GM21360 (cell line): ENCODE data around the gene EHMT2.
"Not testable (repeated sequence)": the region's sequence is repeated elsewhere in the genome, so short reads cannot be mapped to it uniquely, and the experiment has no call there.

ENCODE experiments used
- ATAC-seq: cut with Tn5 transposase; IDR thresholded peaks from one replicate; pipeline ENCODE4 v1.9.1; 2021; ENCODE audit warnings: mild to moderate bottlenecking, moderate library complexity; ENCODE audit not compliant: unreplicated experiment

The EHMT2 gene

DNA sequence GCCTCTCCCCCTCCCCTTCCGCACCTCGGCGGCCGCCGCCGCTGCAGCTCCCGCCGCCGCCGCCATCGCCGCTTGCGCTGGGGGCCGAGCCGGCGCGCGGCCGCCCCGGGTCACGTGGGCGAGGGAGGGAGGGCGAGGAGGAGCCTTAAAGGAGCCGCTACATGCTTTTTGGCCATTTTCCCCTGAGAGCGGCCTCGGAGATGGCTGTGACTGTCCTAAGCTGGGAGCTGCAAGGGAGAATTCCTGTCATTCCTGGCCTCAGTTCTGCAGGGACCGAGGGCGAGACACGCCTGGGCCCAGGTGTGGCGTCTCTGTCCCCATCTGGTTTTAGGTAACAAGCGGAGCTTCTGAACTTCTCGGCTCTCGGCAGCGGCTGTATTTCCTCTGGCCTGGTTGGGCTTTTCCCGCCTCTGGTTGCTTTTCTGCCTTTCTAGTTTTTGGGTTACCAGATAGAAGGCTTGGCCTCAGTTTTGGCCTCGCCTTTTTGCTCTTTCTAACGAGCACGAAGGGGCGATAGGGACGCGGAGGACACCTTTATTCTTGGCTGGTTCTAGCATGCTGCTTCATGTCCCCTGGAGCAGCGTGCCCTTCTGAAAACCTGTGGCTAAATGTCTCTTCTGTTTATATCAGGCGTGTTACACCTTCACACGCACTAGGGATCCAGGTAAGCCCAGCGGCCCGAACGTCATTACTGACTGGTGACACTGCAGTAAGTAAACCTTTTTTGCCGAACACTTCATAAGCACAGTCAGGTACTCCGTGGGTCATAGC is at the start of gene EHMT2:
EHMT2 (minus strand) TSS at position 87 of the 771 bp plus-strand sequence; CDS start at position 66, 21 bp downstream.
- no peak for ATAC-seq

DNA sequence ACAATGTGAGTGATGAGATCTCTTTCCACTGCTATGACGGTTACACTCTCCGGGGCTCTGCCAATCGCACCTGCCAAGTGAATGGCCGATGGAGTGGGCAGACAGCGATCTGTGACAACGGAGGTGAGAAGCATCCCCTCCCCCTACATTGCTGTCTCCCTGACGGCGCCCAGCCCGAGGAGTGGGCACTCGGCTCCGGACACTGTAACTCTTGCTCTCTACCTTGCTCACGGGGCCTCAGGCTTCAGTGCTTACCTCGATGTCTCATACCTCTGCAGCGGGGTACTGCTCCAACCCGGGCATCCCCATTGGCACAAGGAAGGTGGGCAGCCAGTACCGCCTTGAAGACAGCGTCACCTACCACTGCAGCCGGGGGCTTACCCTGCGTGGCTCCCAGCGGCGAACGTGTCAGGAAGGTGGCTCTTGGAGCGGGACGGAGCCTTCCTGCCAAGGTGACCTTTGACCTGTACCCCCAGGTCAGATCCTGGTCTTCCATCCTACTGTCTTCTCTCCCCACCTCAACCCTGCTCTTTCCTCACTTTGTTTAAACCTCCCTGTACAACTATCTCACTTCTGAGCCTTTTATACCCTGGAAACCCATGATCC is 49.7 kb upstream of the EHMT2 start:
- no peak for ATAC-seq

DNA sequence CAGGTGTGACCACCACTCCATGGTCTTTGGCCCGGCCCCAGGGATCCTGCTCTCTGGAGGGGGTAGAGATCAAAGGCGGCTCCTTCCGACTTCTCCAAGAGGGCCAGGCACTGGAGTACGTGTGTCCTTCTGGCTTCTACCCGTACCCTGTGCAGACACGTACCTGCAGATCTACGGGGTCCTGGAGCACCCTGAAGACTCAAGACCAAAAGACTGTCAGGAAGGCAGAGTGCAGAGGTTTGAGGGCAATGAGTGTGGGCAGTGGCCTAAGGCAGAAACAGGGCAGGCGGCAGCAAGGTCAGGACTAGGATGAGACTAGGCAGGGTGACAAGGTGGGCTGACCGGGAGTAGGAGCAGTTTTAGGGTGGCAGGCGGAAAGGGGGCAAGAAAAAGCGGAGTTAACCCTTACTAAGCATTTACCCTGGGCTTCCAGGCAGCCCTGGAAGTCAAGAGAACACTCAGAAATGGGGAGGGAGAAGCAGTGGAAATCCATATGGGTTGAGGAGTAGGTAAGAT is 48.9 kb upstream of the EHMT2 start:
- no peak for ATAC-seq

DNA sequence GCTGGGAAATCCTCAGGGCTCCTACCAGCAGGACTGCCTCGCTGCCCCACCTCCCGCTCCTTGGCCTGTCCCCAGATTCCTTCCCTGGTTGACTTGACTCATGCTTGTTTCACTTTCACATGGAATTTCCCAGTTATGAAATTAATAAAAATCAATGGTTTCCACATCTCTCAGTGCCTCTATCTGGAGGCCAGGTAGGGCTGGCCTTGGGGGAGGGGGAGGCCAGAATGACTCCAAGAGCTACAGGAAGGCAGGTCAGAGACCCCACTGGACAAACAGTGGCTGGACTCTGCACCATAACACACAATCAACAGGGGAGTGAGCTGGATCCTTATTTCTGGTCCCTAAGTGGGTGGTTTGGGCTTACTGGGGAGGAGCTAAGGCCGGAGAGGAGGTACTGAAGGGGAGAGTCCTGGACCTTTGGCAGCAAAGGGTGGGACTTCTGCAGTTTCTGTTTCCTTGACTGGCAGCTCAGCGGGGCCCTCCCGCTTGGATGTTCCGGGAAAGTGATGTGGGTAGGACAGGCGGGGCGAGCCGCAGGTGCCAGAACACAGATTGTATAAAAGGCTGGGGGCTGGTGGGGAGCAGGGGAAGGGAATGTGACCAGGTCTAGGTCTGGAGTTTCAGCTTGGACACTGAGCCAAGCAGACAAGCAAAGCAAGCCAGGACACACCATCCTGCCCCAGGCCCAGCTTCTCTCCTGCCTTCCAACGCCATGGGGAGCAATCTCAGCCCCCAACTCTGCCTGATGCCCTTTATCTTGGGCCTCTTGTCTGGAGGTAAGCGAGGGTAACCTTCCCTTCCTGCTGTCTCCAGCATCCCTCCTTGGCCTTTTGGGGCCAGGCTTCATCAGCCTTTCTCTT is 48.2 kb upstream of the EHMT2 start, which contains the start of gene CFB:
CFB (plus strand) TSS at position 589 of the 863 bp plus-strand sequence; CDS start at position 716, 127 bp downstream.
- ATAC-seq = no peak

DNA sequence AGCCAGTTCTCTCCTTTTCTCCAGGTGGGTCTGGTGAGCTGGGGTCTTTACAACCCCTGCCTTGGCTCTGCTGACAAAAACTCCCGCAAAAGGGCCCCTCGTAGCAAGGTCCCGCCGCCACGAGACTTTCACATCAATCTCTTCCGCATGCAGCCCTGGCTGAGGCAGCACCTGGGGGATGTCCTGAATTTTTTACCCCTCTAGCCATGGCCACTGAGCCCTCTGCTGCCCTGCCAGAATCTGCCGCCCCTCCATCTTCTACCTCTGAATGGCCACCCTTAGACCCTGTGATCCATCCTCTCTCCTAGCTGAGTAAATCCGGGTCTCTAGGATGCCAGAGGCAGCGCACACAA is 47.6 kb upstream of the EHMT2 start:
- no peak for ATAC-seq

DNA sequence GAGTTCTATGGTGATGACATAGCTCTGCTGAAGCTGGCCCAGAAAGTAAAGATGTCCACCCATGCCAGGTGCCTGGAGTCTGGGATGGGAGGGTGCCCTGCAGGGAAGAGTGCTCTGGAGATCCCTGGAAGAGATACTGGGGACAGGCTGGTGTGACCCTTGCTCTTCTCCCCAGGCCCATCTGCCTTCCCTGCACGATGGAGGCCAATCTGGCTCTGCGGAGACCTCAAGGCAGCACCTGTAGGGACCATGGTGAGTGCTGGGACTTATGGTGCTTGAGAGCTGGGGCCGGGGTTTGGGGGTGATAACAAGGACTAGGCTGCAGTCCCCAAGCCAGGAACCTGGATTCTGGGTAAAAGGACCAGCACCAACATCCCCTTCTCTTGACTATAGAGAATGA is 46.2 kb upstream of the EHMT2 start:
- ATAC-seq = no peak

DNA sequence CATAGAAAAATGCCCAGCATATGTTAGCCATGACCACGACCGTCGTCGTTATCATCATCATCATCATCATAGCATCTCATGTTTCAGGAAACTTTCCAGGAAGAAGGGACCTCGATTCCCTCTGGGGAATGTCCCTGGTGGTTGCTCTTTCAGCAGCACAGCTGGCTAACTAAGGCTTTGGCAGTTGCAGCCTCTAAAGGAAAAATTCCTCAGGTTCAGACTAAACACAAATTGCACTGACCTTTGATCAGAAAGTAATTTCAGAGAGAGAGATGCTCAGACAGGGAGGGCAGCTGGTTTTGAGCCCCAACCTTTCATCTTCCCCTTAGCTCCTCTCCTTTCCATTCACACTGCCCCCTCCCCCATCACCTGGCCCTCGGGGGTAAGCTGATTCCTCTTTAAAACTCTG is 42.8 kb upstream of the EHMT2 start:
- no peak for ATAC-seq

DNA sequence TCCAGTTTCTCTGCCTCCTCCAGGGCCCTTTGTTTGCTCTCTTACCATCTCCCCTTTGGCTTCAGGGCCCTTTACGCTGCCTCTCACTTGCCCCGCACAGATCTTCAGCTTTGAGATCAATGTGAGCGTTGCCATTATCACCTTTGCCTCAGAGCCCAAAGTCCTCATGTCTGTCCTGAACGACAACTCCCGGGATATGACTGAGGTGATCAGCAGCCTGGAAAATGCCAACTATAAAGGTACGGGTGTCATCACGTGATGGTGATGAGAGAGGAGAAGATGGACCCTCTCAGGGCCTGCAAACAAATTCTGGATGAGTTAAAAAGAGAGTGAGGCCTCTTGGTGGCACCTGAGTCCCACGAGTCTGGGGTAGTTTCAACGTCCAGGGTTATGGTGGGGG is 38.3 kb upstream of the EHMT2 start:
- no peak for ATAC-seq

DNA sequence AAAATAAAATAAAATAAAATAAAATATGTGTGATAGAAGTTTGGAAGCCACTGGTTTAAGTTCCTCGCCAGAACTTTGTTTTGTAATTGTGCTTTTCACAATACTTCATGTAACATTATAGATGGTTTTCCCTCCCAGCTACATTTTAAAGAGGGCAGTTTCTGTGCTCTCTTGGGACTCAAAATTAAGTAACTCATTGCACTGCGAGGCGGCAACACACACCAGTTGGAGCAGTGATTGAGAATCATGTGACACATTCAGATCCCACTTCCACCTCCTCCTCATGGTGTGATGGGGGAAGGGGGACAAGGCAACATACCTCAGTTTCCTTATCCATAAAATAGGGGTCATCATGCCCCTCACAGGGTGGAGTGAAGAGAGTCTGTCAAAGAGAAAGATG is 37.5 kb upstream of the EHMT2 start:
- no peak for ATAC-seq

DNA sequence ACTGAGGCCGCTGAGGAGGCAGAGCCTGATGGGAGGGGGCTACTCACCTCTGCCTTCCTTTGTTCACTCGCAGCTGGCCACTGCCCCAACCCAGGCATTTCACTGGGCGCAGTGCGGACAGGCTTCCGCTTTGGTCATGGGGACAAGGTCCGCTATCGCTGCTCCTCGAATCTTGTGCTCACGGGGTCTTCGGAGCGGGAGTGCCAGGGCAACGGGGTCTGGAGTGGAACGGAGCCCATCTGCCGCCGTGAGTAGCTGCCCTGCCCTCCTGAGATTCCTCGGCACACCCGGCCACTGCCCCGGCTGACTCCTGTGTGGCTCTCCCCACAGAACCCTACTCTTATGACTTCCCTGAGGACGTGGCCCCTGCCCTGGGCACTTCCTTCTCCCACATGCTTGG is 36.0 kb upstream of the EHMT2 start:
- no peak for ATAC-seq

DNA sequence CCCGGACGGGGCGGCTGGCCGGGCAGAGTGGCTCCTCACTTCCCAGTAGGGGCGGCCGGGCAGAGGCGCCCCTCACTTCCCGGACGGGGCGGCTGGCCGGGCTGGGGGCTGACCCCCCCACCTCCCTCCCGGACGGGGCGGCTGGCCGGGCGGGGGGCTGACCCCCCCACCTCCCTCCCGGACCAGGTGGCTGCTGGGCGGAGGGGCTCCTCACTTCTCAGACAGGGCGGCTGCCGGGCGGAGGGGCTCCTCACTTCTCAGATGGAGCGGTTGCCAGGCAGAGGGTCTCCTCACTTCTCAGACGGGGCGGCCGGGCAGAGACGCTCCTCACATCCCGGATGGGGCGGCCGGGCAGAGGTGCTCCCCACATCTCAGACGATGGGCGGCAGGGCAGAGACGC is 34.6 kb upstream of the EHMT2 start:
- ATAC-seq = not testable (repeated sequence)

DNA sequence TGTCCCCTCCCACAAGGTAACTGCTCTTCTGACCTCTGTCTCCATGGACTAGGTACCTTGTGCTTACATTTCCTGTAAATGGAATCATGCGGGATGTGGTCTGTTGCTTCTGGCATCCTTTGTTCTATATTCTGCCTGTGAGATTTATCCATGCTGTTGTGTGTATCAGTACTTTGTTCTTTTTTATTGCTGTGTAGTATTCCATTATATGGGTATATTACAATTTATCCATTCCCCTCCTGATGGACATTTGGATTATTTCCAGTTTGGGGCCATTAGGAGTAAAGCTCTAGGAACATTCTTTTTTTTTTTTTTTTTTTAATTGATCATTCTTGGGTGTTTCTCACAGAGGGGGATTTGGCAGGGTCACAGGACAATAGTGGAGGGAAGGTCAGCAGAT is 33.5 kb upstream of the EHMT2 start:
- ATAC-seq = no peak

DNA sequence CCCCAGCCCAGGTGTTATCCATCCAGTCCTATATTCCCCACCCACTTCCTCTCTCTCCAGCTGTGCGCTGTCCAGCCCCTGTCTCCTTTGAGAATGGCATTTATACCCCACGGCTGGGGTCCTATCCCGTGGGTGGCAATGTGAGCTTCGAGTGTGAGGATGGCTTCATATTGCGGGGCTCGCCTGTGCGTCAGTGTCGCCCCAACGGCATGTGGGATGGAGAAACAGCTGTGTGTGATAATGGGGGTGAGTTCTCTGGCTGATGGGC is 31.1 kb upstream of the EHMT2 start:
- ATAC-seq = no peak

DNA sequence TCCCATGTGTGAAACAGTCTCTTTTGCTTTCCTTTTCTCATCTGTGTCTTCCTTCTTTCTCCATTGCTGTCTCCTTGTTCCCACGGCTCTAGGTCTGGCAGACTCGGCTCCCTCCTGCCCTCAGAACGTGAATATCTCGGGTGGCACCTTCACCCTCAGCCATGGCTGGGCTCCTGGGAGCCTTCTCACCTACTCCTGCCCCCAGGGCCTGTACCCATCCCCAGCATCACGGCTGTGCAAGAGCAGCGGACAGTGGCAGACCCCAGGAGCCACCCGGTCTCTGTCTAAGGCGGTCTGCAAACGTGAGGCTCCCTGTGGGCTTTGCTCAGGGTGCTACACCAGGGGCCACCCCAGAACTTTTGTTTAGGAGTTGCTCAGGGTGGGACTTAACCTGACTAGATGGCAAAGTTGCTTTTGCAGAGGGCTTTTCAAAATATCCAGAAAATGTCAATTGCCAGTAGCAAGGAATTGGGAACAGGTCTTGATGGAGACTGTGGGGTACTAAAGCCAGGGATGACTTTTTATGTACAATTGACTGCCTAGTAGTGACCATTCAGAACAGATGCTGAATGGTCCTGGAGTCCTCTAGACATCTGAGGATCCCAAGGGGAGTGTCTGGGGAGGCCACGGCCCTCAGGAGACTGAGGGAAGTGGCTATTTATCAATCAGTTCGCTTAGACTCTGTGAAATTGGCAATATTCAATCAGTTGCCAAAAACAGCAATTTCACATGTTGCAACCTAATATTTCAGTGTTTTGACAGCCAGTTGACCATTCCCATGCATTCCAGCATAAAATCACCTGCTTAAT is 30.6 kb upstream of the EHMT2 start:
- no peak for ATAC-seq

DNA sequence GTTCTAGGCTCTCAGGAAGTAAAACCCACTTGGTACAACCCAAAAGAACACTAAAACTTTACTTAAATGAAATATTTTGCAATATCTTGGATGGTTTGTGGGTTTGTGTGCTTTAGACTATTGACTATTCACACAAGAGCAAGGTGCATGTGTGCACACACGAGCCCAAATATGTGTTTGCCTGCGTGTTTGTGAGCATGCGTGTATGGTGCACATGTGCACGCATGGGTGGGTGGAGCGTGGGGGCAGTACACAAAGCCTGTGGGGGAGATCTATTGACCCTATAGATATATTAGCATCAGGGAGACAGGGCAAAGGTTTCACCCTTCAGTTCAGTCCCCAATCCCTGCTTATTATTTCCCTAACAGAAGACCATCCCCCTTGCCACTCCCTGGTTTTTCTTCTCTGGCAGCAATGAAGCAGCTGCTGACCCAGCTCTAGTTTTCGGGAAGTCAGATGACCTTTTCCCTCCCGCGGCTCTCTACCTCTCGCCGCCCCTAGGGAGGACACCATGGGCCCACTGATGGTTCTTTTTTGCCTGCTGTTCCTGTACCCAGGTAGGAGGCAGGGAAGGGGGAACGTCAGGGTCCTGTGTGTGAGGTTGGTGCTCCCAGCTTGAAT is 29.9 kb upstream of the EHMT2 start, which contains the start of gene C2:
C2 (plus strand) TSS at position 476 of the 621 bp plus-strand sequence; CDS start at position 512, 36 bp downstream.
- no peak for ATAC-seq

DNA sequence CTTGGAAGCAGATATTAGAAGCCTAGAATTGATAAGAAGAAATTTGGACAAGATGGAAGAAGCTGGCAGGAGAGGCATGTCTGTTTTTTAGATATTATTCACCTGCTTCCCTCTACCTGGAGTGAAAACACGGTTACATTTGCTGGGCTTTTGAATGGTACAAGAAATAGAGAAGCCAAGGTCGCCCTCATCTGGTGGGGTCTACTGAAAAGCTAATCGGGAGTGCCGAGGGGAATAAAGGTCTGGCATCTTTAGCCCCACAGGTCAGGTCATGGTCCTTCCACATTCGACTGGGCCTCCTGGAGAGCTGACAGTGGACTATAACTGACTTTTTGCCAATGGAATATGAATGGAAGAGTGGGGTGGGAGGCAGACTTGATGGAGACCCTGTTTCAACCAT is 25.4 kb upstream of the EHMT2 start:
- ATAC-seq = no peak

DNA sequence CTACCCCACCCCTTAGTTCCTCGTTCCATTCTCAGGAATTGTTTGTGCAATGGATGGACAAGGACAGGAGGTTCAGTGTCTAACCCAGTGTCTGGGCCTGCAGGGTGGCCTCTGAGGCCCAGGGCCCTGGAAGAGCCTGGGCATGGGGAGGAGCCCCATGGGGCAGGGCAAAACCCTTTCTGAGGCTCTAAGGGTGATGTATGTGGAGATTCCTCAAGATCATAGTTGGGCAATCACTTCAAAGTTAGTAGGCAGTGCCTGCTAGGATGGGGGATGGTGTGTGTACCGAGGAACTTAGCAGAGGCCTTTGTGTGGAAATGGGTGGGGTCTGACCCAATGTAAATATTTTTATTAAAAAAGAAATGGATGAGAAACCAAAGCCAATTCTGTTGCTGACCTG is 23.3 kb upstream of the EHMT2 start:
- no peak for ATAC-seq

DNA sequence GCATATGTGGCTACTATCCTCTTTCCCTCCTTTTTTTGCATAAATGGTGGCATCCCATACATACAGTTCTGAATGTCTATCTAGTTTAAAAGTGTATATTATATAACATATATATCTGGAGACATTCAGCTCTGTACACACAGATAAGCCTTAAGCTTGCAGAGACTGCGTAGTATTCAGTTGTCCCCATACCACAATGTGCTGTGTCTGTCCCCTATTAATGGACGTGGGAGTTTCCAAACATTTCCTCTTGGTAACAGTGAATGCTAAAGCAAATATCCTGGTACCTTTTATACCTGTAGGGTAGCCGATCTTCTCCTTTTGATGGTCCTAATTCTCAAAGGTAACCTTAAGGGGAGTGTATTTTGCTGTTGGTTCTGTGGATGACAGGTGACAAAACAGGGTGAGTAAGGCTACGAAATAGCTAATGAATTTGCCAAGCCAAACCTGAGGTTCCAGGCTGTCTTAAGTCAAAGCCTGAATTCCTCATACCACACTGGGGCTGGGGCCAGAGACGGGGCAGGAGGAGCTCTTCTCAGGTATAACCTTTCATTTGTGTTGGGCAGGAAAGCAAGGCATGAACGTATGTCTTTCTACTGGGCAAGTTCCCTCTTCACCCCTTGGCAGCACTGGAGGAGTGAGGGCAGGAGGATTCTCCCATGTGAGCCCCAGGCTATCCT is 22.3 kb upstream of the EHMT2 start:
- no peak for ATAC-seq

DNA sequence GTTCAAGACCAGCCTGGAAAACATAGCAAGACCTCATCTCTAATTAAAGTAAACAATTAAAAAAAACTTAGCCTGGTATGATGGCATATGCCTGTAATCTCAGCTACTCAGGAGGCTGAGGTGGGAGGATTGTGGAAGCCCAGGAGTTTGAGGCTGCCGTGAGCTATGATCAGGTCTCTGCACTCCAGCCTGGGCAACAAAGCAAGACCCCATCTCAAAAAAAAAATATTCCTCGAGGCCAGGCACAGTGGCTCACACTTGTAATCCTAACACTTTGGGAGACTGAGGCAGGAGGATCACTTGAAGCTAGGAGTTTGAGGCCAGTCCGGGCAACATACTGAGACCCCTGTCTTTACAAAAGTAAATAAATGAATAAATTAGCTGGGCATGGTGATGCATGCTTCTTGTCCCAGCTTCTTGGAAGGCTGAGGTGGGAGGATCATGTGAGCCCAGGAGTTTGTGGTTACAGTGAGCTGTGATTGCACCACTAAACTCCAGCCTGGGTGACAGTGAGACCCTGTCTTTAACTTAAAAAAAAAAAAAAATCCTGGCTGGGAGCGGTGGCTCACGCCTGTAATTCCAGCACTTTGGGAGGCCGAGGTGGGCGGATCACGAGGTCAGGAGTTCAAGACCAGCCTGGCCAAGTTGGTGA is 20.7 kb upstream of the EHMT2 start:
- no peak for ATAC-seq
